HCT116 (cell line): ENCODE measurements around the gene ZEB2.

Source experiments
- CTCF ChIP-seq, 3 experiments: fragments of 200-600 bp in 1 of 3; sonication (generic) in 1 of 3; IDR thresholded peaks in 2 of 3; conservative IDR thresholded peaks in 1 of 3; 2 replicates each; pipeline ENCODE4 v1.5.1; 2012 to 2017; ENCODE audit warnings: low read depth in 2 of 3, low read length in 2 of 3, antibody characterized with exemption in 1 of 3, borderline replicate concordance in 1 of 3, control low read depth in 1 of 3, mild to moderate bottlenecking in 1 of 3, mixed read lengths in 1 of 3, mixed run types in 1 of 3, moderate library complexity in 1 of 3; ENCODE audit not compliant: insufficient read depth in 1 of 3
- ELF1 ChIP-seq: IDR thresholded peaks from 2 replicates; pipeline ENCODE4 v1.6.1; 2012; ENCODE audit warnings: low read depth, borderline replicate concordance
- FOSL1 ChIP-seq: IDR thresholded peaks from 2 replicates; pipeline ENCODE4 v1.6.1; 2012; ENCODE audit warnings: low read depth
- MAX ChIP-seq: IDR thresholded peaks from 2 replicates; pipeline ENCODE4 v1.6.1; 2012
- POLR2A ChIP-seq: IDR thresholded peaks from 2 replicates; pipeline ENCODE4 v1.7.0; 2011; ENCODE audit warnings: borderline replicate concordance; ENCODE audit not compliant: insufficient read depth, insufficient read length; ENCODE audit errors: extremely low read depth
- POLR2AphosphoS5 ChIP-seq: IDR thresholded peaks from 2 replicates; pipeline ENCODE4 v1.6.1; 2011; ENCODE audit warnings: mild to moderate bottlenecking, low read depth, low read length, moderate library complexity
- YY1 ChIP-seq: IDR thresholded peaks from 2 replicates; pipeline ENCODE4 v1.6.1; 2011; ENCODE audit warnings: low read length, low read depth, moderate library complexity, mild to moderate bottlenecking; ENCODE audit not compliant: insufficient replicate concordance; ENCODE audit errors: extremely low read depth
- ZNF274 ChIP-seq: fragments of 200-500 bp; sonication (Bioruptor generic); IDR thresholded peaks from 2 replicates; pipeline ENCODE4 v1.6.1; 2014; ENCODE audit warnings: mild to moderate bottlenecking, low read depth, low read length, inconsistent platforms

DNA sequence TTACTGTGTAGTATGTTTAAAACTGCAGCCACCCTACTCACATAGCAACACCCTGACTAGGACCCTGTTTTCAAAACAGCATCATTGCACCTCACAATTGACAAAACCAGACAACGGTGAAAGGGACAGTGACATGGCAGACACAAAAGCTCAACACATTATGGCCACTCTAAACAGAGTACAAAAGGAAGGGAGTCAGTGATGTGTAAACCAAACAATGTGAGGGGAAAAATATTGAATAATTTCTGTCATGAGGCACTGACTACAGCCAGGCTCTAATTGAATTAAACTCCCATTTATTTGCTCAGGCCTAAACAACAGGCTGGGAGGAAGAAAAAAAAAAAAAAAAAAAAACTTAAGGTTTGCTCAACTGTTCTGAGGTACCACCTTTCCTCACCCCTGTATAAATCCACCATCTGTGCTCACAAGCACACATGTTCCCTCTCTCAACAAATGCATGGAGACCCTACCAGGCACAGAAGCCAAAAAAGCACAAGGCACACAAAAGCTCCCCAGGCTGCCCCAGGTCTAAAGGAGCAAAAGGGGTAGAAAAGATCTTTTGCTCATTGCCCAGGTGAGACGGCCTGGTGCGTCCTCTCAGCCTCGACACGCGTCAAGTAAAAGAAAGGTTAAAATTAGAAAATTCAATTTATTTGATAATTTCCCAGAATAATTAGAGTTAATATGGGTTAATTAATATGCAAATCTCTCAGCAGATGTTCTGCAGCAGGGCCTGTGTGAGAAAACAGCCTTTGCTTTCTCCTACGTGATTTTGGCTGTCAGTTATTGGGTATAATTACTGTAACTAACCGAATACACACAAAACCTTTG lies 80.9 kb downstream of the ZEB2 start:
- no peak for TF ChIP-seq CTCF (IDR thresholded peaks at IDR 0.05 in 2 of 3, conservative IDR thresholded peaks at IDR 0.05 in 1 of 3; ENCODE audit: borderline replicate concordance in 1 of 3, insufficient read depth in 1 of 3, low read depth in 2 of 3, low read length in 2 of 3)
- no peak for TF ChIP-seq MAX
- no peak for TF ChIP-seq ELF1
- no peak for TF ChIP-seq ZNF274
- no peak for TF ChIP-seq POLR2A
- TF ChIP-seq FOSL1 = no peak
- no peak for TF ChIP-seq POLR2AphosphoS5
- TF ChIP-seq YY1 = no peak
